Astrocyte of the spinal cord (primary cell): ENCODE measurements around the gene TRIM71.

ENCODE experiments used
- DNase-seq: peaks from one replicate; pipeline ENCODE4 v3.0.0; 2011; ENCODE audit warnings: low read depth, low spot score
- H3K4me3 ChIP-seq: 2 replicates; pipeline ENCODE4 v1.5.1; 2011; ENCODE audit warnings: low read depth, mild to moderate bottlenecking, low read length, moderate library complexity
- CTCF ChIP-seq: IDR thresholded peaks from 2 replicates; pipeline ENCODE4 v1.5.1; 2012; ENCODE audit warnings: low read depth, mild to moderate bottlenecking, low read length, inconsistent platforms
- in situ Hi-C: cut with HindIII; loops from 2 replicates; pipeline ENCODE4 v1.10.0; 2017; ENCODE audit warnings: low sequenced_read_pairs

The TRIM71 gene

GRCh38 chr3:32849046-32849445, 31.2 kb downstream of the TRIM71 start:
- no peak overlapping the region for H3K4me3 ChIP-seq
- in situ Hi-C loops = no loop called here
- DNase-seq = no peak
- TF ChIP-seq CTCF = no peak

- H3K4me3 ChIP-seq = no peak overlapping the region
- no peak for TF ChIP-seq CTCF
- DNase-seq = no peak
- in situ Hi-C loops = no loop called here
Measured at GRCh38 chr3:32850226-32850625, 32.4 kb downstream of the TRIM71 start.

GRCh38 chr3:32850636-32851035, 32.8 kb downstream of the TRIM71 start:
- TF ChIP-seq CTCF = no peak
- H3K4me3 ChIP-seq = no peak overlapping the region
- in situ Hi-C loops = no loop called here
- no peak for DNase-seq

DNA sequence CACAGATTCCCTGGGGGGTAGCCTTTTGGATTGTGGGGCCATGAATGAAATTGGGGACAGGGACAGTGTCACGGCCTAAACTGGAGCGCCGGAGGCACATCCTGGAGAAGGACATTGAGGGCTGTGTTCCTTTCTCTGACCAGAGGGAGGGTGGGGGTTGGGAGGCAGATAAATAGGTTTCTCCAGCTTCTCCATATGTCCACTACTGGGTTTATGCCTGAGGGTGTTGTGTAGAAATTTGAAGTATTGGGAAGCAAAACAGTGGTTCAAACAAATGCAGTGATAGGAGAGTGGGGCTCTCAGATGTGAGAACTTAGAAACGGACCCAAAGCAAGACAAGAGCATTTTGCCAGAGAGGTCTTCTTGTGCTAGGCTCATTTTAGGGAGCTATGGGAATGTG, 34.3 kb downstream of the TRIM71 start:
- no peak for TF ChIP-seq CTCF
- in situ Hi-C loops = no loop called here
- DNase-seq = no peak
- no peak overlapping the region for H3K4me3 ChIP-seq

- DNase-seq = no peak
- in situ Hi-C loops = no loop called here
- H3K4me3 ChIP-seq = no peak overlapping the region
- TF ChIP-seq CTCF = no peak
Measured at GRCh38 chr3:32855350-32855953, 37.7 kb downstream of the TRIM71 start.

- in situ Hi-C loops = no loop called here
- no peak overlapping the region for H3K4me3 ChIP-seq
- no peak for TF ChIP-seq CTCF
- DNase-seq = no peak
Measured at GRCh38 chr3:32856355-32856889, 38.6 kb downstream of the TRIM71 start.
